HEK293 (cell line): Measurements from ENCODE around the gene DMD.
A peak's percentile ranks its signal among the peaks of the same experiment; 100 is the strongest.

Experiments used
- CTCF ChIA-PET: fragments of 350-600 bp; formaldehyde crosslinking; extraction: SDS; loops from one replicate; lab custom pipeline; 2021; ENCODE audit warnings: antibody characterized with exemption; lab: Yijun Ruan, JAX
- POLR2A ChIA-PET: fragments of 300-600 bp; formaldehyde crosslinking; extraction: SDS; loops from one replicate; lab custom pipeline; 2020; ENCODE audit warnings: antibody characterized with exemption, inconsistent platforms; lab: Yijun Ruan, JAX
- H3K27ac ChIP-seq: fragments of 200-500 bp; sonication (Bioruptor generic); 2 replicates; pipeline ENCODE4 v1.5.1; 2014; ENCODE audit warnings: low read depth, low read length, control low read depth, inconsistent platforms; ENCODE audit errors: extremely low read depth
- H3K36me3 ChIP-seq, 2 experiments: fragments of 200-500 bp in 1 of 2; sonication (Bioruptor generic) in 1 of 2; 1 replicate in 1 of 2; 2 replicates in 1 of 2; pipeline ENCODE4 v1.5.1; 2014 to 2017; ENCODE audit warnings: inconsistent platforms in 2 of 2, low read length in 2 of 2; ENCODE audit not compliant: control insufficient read depth in 2 of 2, insufficient read depth in 1 of 2
- H3K4me1 ChIP-seq: fragments of 200-500 bp; sonication (Bioruptor generic); 2 replicates; pipeline ENCODE4 v1.5.1; 2014; ENCODE audit warnings: mild to moderate bottlenecking, low read length, inconsistent platforms; ENCODE audit not compliant: control insufficient read depth, insufficient read depth
- H3K4me3 ChIP-seq: 2 replicates; pipeline ENCODE4 v1.5.1; 2011; ENCODE audit warnings: low read depth, mild to moderate bottlenecking, control low read depth, low read length, moderate library complexity
- H3K9me3 ChIP-seq: fragments of 200-500 bp; sonication (Bioruptor generic); 2 replicates; pipeline ENCODE4 v1.5.1; 2014; ENCODE audit warnings: low read depth, low read length, inconsistent platforms; ENCODE audit not compliant: control insufficient read depth, insufficient read depth
- GLIS1 ChIP-seq: fragments of 450-650 bp; formaldehyde crosslinking; IDR thresholded peaks from 2 replicates; pipeline ENCODE4 v1.5.1; 2016; ENCODE audit warnings: missing biosample characterization, missing genetic modification characterization
- KLF10 ChIP-seq: fragments of 450-650 bp; IDR thresholded peaks from 2 replicates; pipeline ENCODE4 v1.5.1; 2018; ENCODE audit warnings: missing biosample characterization, mild to moderate bottlenecking, missing genetic modification characterization
- KLF17 ChIP-seq: fragments of 450-650 bp; formaldehyde crosslinking; IDR thresholded peaks from 2 replicates; pipeline ENCODE4 v1.5.1; 2016; ENCODE audit warnings: missing biosample characterization, missing genetic modification characterization
- PRDM1 ChIP-seq: fragments of 450-650 bp; formaldehyde crosslinking; IDR thresholded peaks from 2 replicates; pipeline ENCODE4; 2016; ENCODE audit warnings: missing biosample characterization, missing genetic modification characterization
- SCRT1 ChIP-seq: fragments of 450-650 bp; formaldehyde crosslinking; IDR thresholded peaks from 2 replicates; pipeline ENCODE4 v1.5.1; 2016; ENCODE audit warnings: missing biosample characterization, missing genetic modification characterization, borderline replicate concordance
- SCRT2 ChIP-seq: fragments of 450-650 bp; formaldehyde crosslinking; IDR thresholded peaks from 2 replicates; pipeline ENCODE4 v1.5.1; 2016; ENCODE audit warnings: missing biosample characterization, missing genetic modification characterization
- SETDB1 ChIP-seq: IDR thresholded peaks from one replicate; pipeline ENCODE4 v1.6.1; 2017; ENCODE audit warnings: mild to moderate bottlenecking, low read length, moderate library complexity, mixed read lengths; ENCODE audit not compliant: insufficient read length
- TRIM28 ChIP-seq: IDR thresholded peaks from 2 replicates; pipeline ENCODE4 v1.6.1; 2011; ENCODE audit warnings: low read length, control low read depth, borderline replicate concordance
- TSHZ1 ChIP-seq: fragments of 450-650 bp; formaldehyde crosslinking; IDR thresholded peaks from 2 replicates; pipeline ENCODE4 v1.5.1; 2016; ENCODE audit warnings: missing biosample characterization, missing genetic modification characterization, borderline replicate concordance
- ZBTB21 ChIP-seq: fragments of 450-650 bp; formaldehyde crosslinking; IDR thresholded peaks from 2 replicates; pipeline ENCODE4 v1.5.1; 2017; ENCODE audit warnings: missing biosample characterization, missing genetic modification characterization
- ZBTB6 ChIP-seq: fragments of 450-650 bp; formaldehyde crosslinking; IDR thresholded peaks from 2 replicates; pipeline ENCODE4 v1.5.1; 2017; ENCODE audit warnings: missing biosample characterization, missing genetic modification characterization
- ZFHX2 ChIP-seq: fragments of 450-650 bp; formaldehyde crosslinking; conservative IDR thresholded peaks from 2 replicates; pipeline ENCODE4 v1.5.1; 2016; ENCODE audit warnings: missing biosample characterization, missing genetic modification characterization
- ZNF174 ChIP-seq: fragments of 450-650 bp; formaldehyde crosslinking; IDR thresholded peaks from 2 replicates; pipeline ENCODE4 v1.5.0; 2017; ENCODE audit warnings: missing biosample characterization, mild to moderate bottlenecking, missing genetic modification characterization
- ZNF266 ChIP-seq: fragments of 450-650 bp; formaldehyde crosslinking; IDR thresholded peaks from 2 replicates; pipeline ENCODE4 v1.5.1; 2016; ENCODE audit warnings: missing biosample characterization, missing genetic modification characterization, low read depth
- ZNF488 ChIP-seq: fragments of 450-650 bp; formaldehyde crosslinking; IDR thresholded peaks from 2 replicates; pipeline ENCODE4 v1.5.1; 2016; ENCODE audit warnings: missing biosample characterization, missing genetic modification characterization
- ZNF610 ChIP-seq: fragments of 450-650 bp; formaldehyde crosslinking; IDR thresholded peaks from 2 replicates; pipeline ENCODE4 v1.5.1; 2016; ENCODE audit warnings: missing biosample characterization, missing genetic modification characterization, borderline replicate concordance
- ZNF664 ChIP-seq: fragments of 450-650 bp; formaldehyde crosslinking; IDR thresholded peaks from 2 replicates; pipeline ENCODE4 v1.5.1; 2016; ENCODE audit warnings: missing biosample characterization, missing genetic modification characterization
- ZSCAN16 ChIP-seq: fragments of 450-650 bp; formaldehyde crosslinking; IDR thresholded peaks from 2 replicates; pipeline ENCODE4 v1.5.1; 2016; ENCODE audit warnings: missing biosample characterization, missing genetic modification characterization

The DMD gene

GRCh38 chrX:31301941-31302340, 1909.4 kb downstream of the DMD start:
- H3K4me3 ChIP-seq: no peak overlapping the region
- TF ChIP-seq ZNF664 (tag by site-specific recombination) (no peak), TSHZ1 (tag by site-specific recombination) (no peak), ZNF488 (tag by site-specific recombination) (no peak), KLF17 (no peak), KLF10 (no peak), GLIS1 (no peak), ZBTB21 (no peak), ZSCAN16 (tag by site-specific recombination) (no peak), ZNF266 (no peak), ZFHX2 (tag by site-specific recombination) (no peak), ZNF174 (no peak), ZBTB6 (tag by site-specific recombination) (no peak), SCRT2 (tag by site-specific recombination) (no peak), PRDM1 (tag by site-specific recombination) (no peak), ZNF610 (no peak)
- TF ChIP-seq, all 188 proteins: peak for 0
- ChIA-PET POLR2A (no interaction called here), CTCF (interaction anchor here (1.2 kb wide), 1 partner anchor 264 kb away, joined by 3 read pairs; no protein-coding TSS in a partner anchor)
- no peaks in the 10 kb centered on the region for H3K4me1 ChIP-seq
- H3K9me3 ChIP-seq: no peaks in the 10 kb centered on the region
- no peaks in the 10 kb centered on the region for H3K36me3 ChIP-seq
- no peak overlapping the region for H3K27ac ChIP-seq

GRCh38 chrX:31301203-31301602, 1910.1 kb downstream of the DMD start:
- Histone ChIP-seq H3K36me3 (no peaks in the 10 kb centered on the region), H3K4me3 (no peak overlapping the region), H3K27ac (no peak overlapping the region), H3K9me3 (no peaks in the 10 kb centered on the region), H3K4me1 (no peaks in the 10 kb centered on the region)
- TF ChIP-seq SETDB1: peak; percentile 54
- TF ChIP-seq TRIM28: peak; percentile 68; the same call in 1 of the 2 replicates
- TF ChIP-seq SCRT1: no peak
- ChIA-PET CTCF (interaction anchor here (0.7 to 1.2 kb wide), 2 partner anchors 90 to 263 kb away, joined by 3 read pairs; no protein-coding TSS in a partner anchor), POLR2A (no interaction called here)
